Hepatocyte (in vitro differentiated cells): ENCODE results near the gene PLIN4. TPM values are rescaled to one million over a fixed set of nuclear protein-coding genes. Genes with fewer than 3 reads are reported as not detected.

Experiments
- DNase-seq: peaks from one replicate; pipeline ENCODE4 v3.0.0-alpha.2; 2016; ENCODE audit warnings: low spot score
- H2AFZ ChIP-seq: fragments of 200-600 bp; sonication (generic); 2 replicates; pipeline ENCODE4 v1.6.0; 2016; ENCODE audit warnings: antibody characterized with exemption, mild to moderate bottlenecking
- H3K27ac ChIP-seq: fragments of 200-600 bp; sonication (generic); 2 replicates; pipeline ENCODE4 v1.5.1; 2016; ENCODE audit warnings: mild to moderate bottlenecking
- H3K27me3 ChIP-seq: fragments of 200-600 bp; sonication (generic); 2 replicates; pipeline ENCODE4 v1.6.1; 2016
- H3K36me3 ChIP-seq: fragments of 200-600 bp; sonication (generic); replicated peaks from 2 replicates; pipeline ENCODE4 v1.5.1; 2016; ENCODE audit warnings: low read depth; ENCODE audit not compliant: insufficient read depth
- H3K4me1 ChIP-seq: fragments of 200-600 bp; sonication (generic); 2 replicates; pipeline ENCODE4 v1.5.1; 2016; ENCODE audit warnings: mild to moderate bottlenecking, moderate library complexity; ENCODE audit not compliant: insufficient read depth
- H3K4me2 ChIP-seq: fragments of 200-600 bp; sonication (generic); 2 replicates; pipeline ENCODE4 v1.6.0; 2016
- H3K4me3 ChIP-seq: fragments of 200-600 bp; sonication (generic); 2 replicates; pipeline ENCODE4 v1.5.1; 2016; ENCODE audit warnings: mild to moderate bottlenecking
- H3K79me2 ChIP-seq: fragments of 200-600 bp; sonication (generic); 2 replicates; pipeline ENCODE4 v1.6.0; 2017; ENCODE audit warnings: mild to moderate bottlenecking
- H3K9me2 ChIP-seq: fragments of 200-600 bp; sonication (generic); replicated peaks from 2 replicates; pipeline ENCODE4 v1.6.0; 2017; ENCODE audit warnings: mild to moderate bottlenecking; ENCODE audit not compliant: insufficient read depth
- H3K9me3 ChIP-seq: fragments of 200-600 bp; sonication (generic); 2 replicates; pipeline ENCODE4 v1.5.1; 2016; ENCODE audit warnings: low read depth, mild to moderate bottlenecking
- H4K20me1 ChIP-seq: fragments of 200-600 bp; sonication (generic); 2 replicates; pipeline ENCODE4 v1.6.0; 2016; ENCODE audit warnings: mild to moderate bottlenecking; ENCODE audit not compliant: insufficient read depth, poor library complexity, severe bottlenecking
- EZH2 ChIP-seq: fragments of 200-600 bp; sonication (generic); IDR thresholded peaks from 2 replicates; pipeline ENCODE4 v1.6.1; 2016; ENCODE audit warnings: antibody characterized with exemption, mild to moderate bottlenecking, borderline replicate concordance
- EZH2phosphoT487 ChIP-seq: fragments of 200-600 bp; sonication (generic); IDR thresholded peaks from one replicate; pipeline ENCODE4 v1.6.1; 2018; ENCODE audit warnings: antibody characterized with exemption, mild to moderate bottlenecking, low read depth, moderate library complexity; ENCODE audit not compliant: unreplicated experiment, severe bottlenecking
- WGBS: methylation state at CpG from one replicate; pipeline ENCODE4 v1.1.6; 2016; ENCODE audit warnings: low lambda C conversion rate; ENCODE audit errors: missing lambda C conversion rate; 5-methylcytosine and 5-hydroxymethylcytosine counted together
- polyA plus RNA-seq: library from polyadenylated mRNA; unstranded; fragments of >200 nt; fragmentation: Nextera tagmentation; extraction: Ambion mirVana; gene quantifications from 2 replicates; pipeline ENCODE4 v1.2.1, GENCODE V29; 2016
- total RNA-seq: library from RNA; depleted of rRNA; stranded (reverse); fragments of >200 nt; gene quantifications from 2 replicates; pipeline ENCODE4 v1.2.3, GENCODE V29; 2014
- TF ChIP-seq, protein P1 (sequence below): fragments of 200-600 bp; sonication (generic); IDR thresholded peaks from 2 replicates; pipeline ENCODE4 v1.5.1; 2016; ENCODE audit warnings: antibody characterized with exemption, mild to moderate bottlenecking; ENCODE audit not compliant: poor library complexity

The PLIN4 gene
- total and polyA plus RNA-seq, 2 experiments from 2014 or later, result 0.17 to 0.27 TPM

DNA sequence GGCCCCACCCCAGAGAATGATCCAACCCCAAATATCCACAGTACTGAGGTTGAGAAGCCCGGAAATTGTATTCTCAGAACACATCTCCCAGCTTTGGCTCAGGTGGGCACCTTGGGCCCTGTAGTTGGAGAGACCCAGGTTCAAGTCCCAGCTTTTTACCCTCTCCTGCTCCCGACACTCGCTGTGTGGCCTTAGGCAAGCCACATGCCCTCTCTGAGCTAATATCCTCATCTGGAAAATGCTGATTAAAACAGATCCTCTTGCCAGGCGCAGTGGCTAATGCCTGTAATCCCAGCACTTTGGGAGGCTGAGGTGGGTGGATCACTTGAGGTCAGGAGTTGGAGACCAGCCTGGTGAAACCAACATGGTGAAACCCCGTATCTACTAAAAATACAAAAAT is 2.6 kb downstream of the PLIN4 start:
- Histone ChIP-seq H3K27me3 (no peaks in the 10 kb centered on the region), H4K20me1 (no peaks in the 10 kb centered on the region), H3K4me3 (no peak overlapping the region), H3K9me2 (no peaks in the 10 kb centered on the region), H2AFZ (no peak overlapping the region), H3K27ac (no peak overlapping the region), H3K4me2 (no peak overlapping the region), H3K9me3 (no peaks in the 10 kb centered on the region), H3K36me3 (no peaks in the 10 kb centered on the region), H3K79me2 (no peaks in the 10 kb centered on the region), H3K4me1 (no peaks in the 10 kb centered on the region)
- no peak for TF ChIP-seq EZH2phosphoT487
- TF ChIP-seq, protein P1, sequence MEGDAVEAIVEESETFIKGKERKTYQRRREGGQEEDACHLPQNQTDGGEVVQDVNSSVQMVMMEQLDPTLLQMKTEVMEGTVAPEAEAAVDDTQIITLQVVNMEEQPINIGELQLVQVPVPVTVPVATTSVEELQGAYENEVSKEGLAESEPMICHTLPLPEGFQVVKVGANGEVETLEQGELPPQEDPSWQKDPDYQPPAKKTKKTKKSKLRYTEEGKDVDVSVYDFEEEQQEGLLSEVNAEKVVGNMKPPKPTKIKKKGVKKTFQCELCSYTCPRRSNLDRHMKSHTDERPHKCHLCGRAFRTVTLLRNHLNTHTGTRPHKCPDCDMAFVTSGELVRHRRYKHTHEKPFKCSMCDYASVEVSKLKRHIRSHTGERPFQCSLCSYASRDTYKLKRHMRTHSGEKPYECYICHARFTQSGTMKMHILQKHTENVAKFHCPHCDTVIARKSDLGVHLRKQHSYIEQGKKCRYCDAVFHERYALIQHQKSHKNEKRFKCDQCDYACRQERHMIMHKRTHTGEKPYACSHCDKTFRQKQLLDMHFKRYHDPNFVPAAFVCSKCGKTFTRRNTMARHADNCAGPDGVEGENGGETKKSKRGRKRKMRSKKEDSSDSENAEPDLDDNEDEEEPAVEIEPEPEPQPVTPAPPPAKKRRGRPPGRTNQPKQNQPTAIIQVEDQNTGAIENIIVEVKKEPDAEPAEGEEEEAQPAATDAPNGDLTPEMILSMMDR, result no peak
- TF ChIP-seq EZH2, result no peak
- WGBS, result 88% methylated on average over 5 of the region's 5 CpGs
- DNase-seq, result no peak

GRCh38 chr19:4513248-4513647 is 5.0 kb downstream of the PLIN4 start:
- no peaks in the 10 kb centered on the region for H3K27me3 ChIP-seq
- no peak for DNase-seq
- H3K79me2 ChIP-seq, result no peaks in the 10 kb centered on the region
- H3K4me1 ChIP-seq, result no peaks in the 10 kb centered on the region
- H3K27ac ChIP-seq, result no peak overlapping the region
- WGBS, result 93% methylated on average over 17 of the region's 17 CpGs
- no peak overlapping the region for H3K4me3 ChIP-seq
- no peaks in the 10 kb centered on the region for H3K9me3 ChIP-seq
- TF ChIP-seq, protein P1, result no peak
- no peak for TF ChIP-seq EZH2phosphoT487
- TF ChIP-seq EZH2, result no peak
- H2AFZ ChIP-seq, result no peak overlapping the region
- no peaks in the 10 kb centered on the region for H4K20me1 ChIP-seq
- no peaks in the 10 kb centered on the region for H3K9me2 ChIP-seq
- H3K36me3 ChIP-seq, result no peaks in the 10 kb centered on the region
- H3K4me2 ChIP-seq, result no peak overlapping the region

GRCh38 chr19:4512070-4512469 is 6.2 kb downstream of the PLIN4 start:
- Histone ChIP-seq H3K9me3 (no peaks in the 10 kb centered on the region), H3K36me3 (no peaks in the 10 kb centered on the region), H3K4me1 (no peaks in the 10 kb centered on the region), H3K79me2 (no peaks in the 10 kb centered on the region), H3K9me2 (no peaks in the 10 kb centered on the region), H4K20me1 (no peaks in the 10 kb centered on the region), H3K4me3 (no peak overlapping the region), H3K4me2 (no peak overlapping the region), H3K27me3 (no peaks in the 10 kb centered on the region), H3K27ac (no peak overlapping the region), H2AFZ (no peak overlapping the region)
- DNase-seq, result no peak
- TF ChIP-seq EZH2 (no peak), EZH2phosphoT487 (no peak)
- TF ChIP-seq, protein P1, result no peak
- 94% methylated on average over 17 of the region's 17 CpGs for whole genome bisulfite sequencing
